ENCODE results near the gene NUDT22. TPM values are rescaled to one million over a fixed set of nuclear protein-coding genes. Genes with fewer than 3 reads are reported as not detected.
A peak's percentile ranks its signal among the peaks of the same experiment; 100 is the strongest.

The NUDT22 gene
- total RNA-seq, 1 donor from 2014 or later, result 47.9 TPM

GRCh38 chr11:64263021-64263946, 37.2 kb downstream of the NUDT22 start:
- Mint-ChIP-seq H3K4me3 (no peak overlapping the region), H3K36me3 (peaks cover 11% of the 10 kb centered on the region), H3K27ac (no peak overlapping the region), H3K27me3 (no peaks in the 10 kb centered on the region), H3K4me1 (ENCODE audit: unreplicated experiment) (peaks cover 4% of the 10 kb centered on the region), H3K9me3 (no peaks in the 10 kb centered on the region)
- TF ChIP-seq, protein P1, sequence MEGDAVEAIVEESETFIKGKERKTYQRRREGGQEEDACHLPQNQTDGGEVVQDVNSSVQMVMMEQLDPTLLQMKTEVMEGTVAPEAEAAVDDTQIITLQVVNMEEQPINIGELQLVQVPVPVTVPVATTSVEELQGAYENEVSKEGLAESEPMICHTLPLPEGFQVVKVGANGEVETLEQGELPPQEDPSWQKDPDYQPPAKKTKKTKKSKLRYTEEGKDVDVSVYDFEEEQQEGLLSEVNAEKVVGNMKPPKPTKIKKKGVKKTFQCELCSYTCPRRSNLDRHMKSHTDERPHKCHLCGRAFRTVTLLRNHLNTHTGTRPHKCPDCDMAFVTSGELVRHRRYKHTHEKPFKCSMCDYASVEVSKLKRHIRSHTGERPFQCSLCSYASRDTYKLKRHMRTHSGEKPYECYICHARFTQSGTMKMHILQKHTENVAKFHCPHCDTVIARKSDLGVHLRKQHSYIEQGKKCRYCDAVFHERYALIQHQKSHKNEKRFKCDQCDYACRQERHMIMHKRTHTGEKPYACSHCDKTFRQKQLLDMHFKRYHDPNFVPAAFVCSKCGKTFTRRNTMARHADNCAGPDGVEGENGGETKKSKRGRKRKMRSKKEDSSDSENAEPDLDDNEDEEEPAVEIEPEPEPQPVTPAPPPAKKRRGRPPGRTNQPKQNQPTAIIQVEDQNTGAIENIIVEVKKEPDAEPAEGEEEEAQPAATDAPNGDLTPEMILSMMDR (conservative IDR thresholded peaks at IDR 0.05), result no peak
- DNase-seq (ENCODE audit: extremely low spot score, unreplicated experiment), result no peak

DNA sequence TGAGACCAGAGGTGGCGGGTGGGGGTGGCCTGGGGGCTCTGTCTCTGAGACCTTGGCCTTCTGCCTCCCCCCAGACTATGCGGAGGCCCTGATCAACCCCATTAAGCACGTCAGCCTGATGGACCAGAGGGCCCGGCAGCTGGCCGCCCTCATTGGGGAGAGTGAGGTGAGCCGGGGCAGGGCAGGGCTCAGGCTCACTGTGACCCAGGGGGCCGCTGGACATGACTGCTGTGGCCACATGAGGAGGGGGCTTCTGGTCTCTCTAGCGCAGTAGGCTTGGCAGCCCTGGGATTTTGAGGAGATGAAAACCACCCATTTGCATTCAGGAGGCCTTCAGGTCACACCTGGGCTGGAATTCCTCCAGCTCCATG, 37.9 kb downstream of the NUDT22 start:
- Mint-ChIP-seq H3K4me1 (ENCODE audit: unreplicated experiment) (peaks cover 8% of the 10 kb centered on the region), H3K4me3 (no peak overlapping the region), H3K27me3 (no peaks in the 10 kb centered on the region), H3K9me3 (no peaks in the 10 kb centered on the region), H3K36me3 (peaks cover 14% of the 10 kb centered on the region), H3K27ac (peak overlapping the region; percentile 43)
- DNase-seq (ENCODE audit: extremely low spot score, unreplicated experiment), result no peak
- TF ChIP-seq, protein P1 (conservative IDR thresholded peaks at IDR 0.05), result no peak

DNA sequence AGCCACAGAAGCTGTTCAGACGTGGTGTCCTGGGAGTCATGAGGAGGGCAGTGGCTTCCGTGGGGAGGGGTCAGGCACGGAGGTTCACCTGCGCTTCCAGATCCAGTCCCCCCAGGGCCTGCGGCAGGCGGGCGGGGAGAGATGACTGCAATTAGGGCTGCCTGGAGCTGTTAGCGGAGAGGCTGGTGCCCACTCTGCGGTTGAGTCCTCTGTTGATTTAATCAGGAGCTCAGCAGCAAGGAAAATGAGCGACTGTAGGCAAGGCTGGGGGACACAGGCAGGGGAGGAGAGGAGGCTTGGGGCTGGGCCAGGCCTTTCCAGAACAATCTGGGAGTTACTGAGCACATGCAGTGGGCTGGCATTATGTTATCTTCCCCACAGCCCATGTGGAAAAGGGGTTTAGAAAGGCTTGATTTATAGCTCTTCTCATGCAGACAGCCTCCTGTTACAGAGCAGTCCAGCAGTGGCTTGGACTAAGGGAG, 38.3 kb downstream of the NUDT22 start:
- H3K27ac Mint-ChIP-seq, result peak overlapping the region; percentile 43
- TF ChIP-seq, protein P1 (conservative IDR thresholded peaks at IDR 0.05), result no peak
- H3K4me1 Mint-ChIP-seq (ENCODE audit: unreplicated experiment), result peaks cover 11% of the 10 kb centered on the region
- peaks cover 13% of the 10 kb centered on the region for H3K36me3 Mint-ChIP-seq
- no peak overlapping the region for H3K4me3 Mint-ChIP-seq
- no peaks in the 10 kb centered on the region for H3K27me3 Mint-ChIP-seq
- DNase-seq (ENCODE audit: extremely low spot score, unreplicated experiment), result no peak
- no peaks in the 10 kb centered on the region for H3K9me3 Mint-ChIP-seq

DNA sequence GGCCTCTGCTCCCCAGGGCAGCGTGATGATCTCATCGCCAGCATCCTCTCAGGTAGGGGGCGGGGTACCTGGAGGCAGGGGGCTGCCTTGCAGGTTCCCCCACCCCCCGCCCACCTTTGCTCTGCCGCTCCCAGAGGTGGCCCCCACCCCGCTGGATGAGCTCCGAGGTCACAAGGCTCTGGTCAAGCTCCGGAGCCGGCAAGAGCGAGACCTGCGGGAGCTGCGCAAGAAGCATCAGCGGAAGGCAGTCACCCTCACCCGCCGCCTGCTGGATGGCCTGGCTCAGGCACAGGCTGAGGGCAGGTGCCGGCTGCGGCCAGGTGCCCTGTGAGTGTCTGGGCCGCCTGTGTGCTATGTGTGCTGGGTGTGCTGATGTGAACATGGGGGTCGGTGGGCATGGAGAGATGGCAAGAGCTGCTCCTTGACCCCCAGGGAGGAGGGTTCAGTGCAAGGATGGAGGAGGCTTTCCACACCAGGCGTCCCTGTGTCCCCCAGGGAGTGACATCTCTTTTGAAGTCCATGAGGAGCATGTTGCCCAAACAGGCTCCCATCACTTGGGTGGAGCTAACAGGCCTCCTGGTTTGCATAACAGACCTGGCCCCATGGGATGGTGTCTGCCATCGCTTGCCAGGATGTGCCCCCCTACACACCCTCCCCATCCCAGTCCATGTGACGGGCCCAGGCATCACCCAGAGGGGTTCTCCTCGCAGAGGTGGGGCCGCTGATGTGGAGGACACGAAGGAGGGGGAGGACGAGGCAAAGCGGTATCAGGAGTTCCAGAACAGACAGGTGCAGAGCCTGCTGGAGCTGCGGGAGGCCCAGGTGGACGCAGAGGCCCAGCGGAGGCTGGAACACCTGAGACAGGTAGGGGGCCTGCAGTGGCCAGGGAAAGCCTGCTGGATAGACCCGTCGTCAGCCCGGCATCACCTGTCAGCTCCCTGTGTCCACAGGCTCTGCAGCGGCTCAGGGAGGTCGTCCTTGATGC, 39.4 kb downstream of the NUDT22 start:
- H3K4me3 Mint-ChIP-seq, result no peak overlapping the region
- H3K4me1 Mint-ChIP-seq (ENCODE audit: unreplicated experiment), result peaks cover 11% of the 10 kb centered on the region
- H3K27me3 Mint-ChIP-seq, result peaks cover 5% of the 10 kb centered on the region
- H3K9me3 Mint-ChIP-seq, result no peaks in the 10 kb centered on the region
- no peak overlapping the region for H3K27ac Mint-ChIP-seq
- no peak for DNase-seq (ENCODE audit: extremely low spot score, unreplicated experiment)
- TF ChIP-seq, protein P1 (conservative IDR thresholded peaks at IDR 0.05), result no peak
- H3K36me3 Mint-ChIP-seq, result peaks cover 4% of the 10 kb centered on the region

GRCh38 chr11:64266339-64266738, 40.3 kb downstream of the NUDT22 start:
- DNase-seq (ENCODE audit: extremely low spot score, unreplicated experiment), result no peak
- Mint-ChIP-seq H3K27me3 (peaks cover 5% of the 10 kb centered on the region), H3K27ac (no peak overlapping the region), H3K36me3 (peaks cover 4% of the 10 kb centered on the region), H3K4me3 (no peak overlapping the region), H3K4me1 (ENCODE audit: unreplicated experiment) (peaks cover 11% of the 10 kb centered on the region), H3K9me3 (no peaks in the 10 kb centered on the region)
- TF ChIP-seq, protein P1 (conservative IDR thresholded peaks at IDR 0.05), result no peak
